GM12878 (cell line): ENCODE results near the gene TRAPPC12. TPM values are rescaled to one million over a fixed set of nuclear protein-coding genes. Genes with fewer than 3 reads are reported as not detected.

Source experiments
- ATAC-seq: fragments of 200-7000 bp; cut with Tn5 transposase; 3 replicates; pipeline ENCODE4 v1.9.1; 2020; ENCODE audit warnings: mild to moderate bottlenecking, moderate library complexity
- BruUV-seq: library from RNA; stranded (reverse); fragments of 400-500 nt; replicated peaks from 2 replicates; lab custom pipeline; 2021; lab: Mats Ljungman, UMichigan
- CTCF ChIA-PET: fragments of 300-600 bp; sonication (Branson Sonifier 250); formaldehyde crosslinking; extraction: SDS; loops from one replicate; lab custom pipeline; 2021; ENCODE audit warnings: inconsistent platforms; lab: Yijun Ruan, JAX
- POLR2A ChIA-PET: fragments of 350-600 bp; formaldehyde crosslinking; extraction: SDS; loops from one replicate; lab custom pipeline; 2021; ENCODE audit warnings: inconsistent platforms; lab: Charles Lee
- RAD21 ChIA-PET: fragments of 300-600 bp; sonication (Branson Sonifier 250); formaldehyde crosslinking; loops from one replicate; lab custom pipeline; 2023; ENCODE audit warnings: antibody characterized with exemption; ENCODE audit not compliant: unreplicated experiment; lab: Charles Lee
- SMC1A ChIA-PET: fragments of 300-600 bp; sonication (Branson Sonifier 250); formaldehyde crosslinking; loops from one replicate; lab custom pipeline; 2023; ENCODE audit not compliant: unreplicated experiment, uncharacterized antibody; lab: Charles Lee
- DNase-seq: peaks from one replicate; pipeline ENCODE4 v3.0.0-alpha.2; 2011; ENCODE audit warnings: low read depth, low spot score
- FAIRE-seq: peaks from 3 replicates; lab custom pipeline; 2011; peaks lifted over from hg19 to GRCh38; lab: Jason Lieb, UNC
- H2AFZ ChIP-seq: 2 replicates; pipeline ENCODE4 v1.6.0; 2011; ENCODE audit warnings: low read depth, low read length, control low read depth; ENCODE audit not compliant: control insufficient read depth
- H3K27ac ChIP-seq: 2 replicates; pipeline ENCODE4 v1.5.1; 2011; ENCODE audit warnings: control low read depth; ENCODE audit not compliant: control insufficient read depth, insufficient read depth
- H3K27me3 ChIP-seq, 2 experiments: replicated peaks in 1 of 2; 2 replicates each; pipeline versions ENCODE4 v1.6.0 to v1.6.1; 2011; ENCODE audit warnings: low read length in 1 of 2; ENCODE audit not compliant: control insufficient read depth in 2 of 2, insufficient read depth in 2 of 2
- H3K36me3 ChIP-seq, 2 experiments: 2 replicates each; pipeline ENCODE4 v1.5.1; 2011; ENCODE audit warnings: low read length in 1 of 2; ENCODE audit not compliant: control insufficient read depth in 2 of 2, insufficient read depth in 2 of 2
- H3K4me1 ChIP-seq: 2 replicates; pipeline ENCODE4 v1.6.1; 2011; ENCODE audit warnings: mild to moderate bottlenecking, low read length, moderate library complexity, mixed read lengths; ENCODE audit not compliant: control insufficient read depth, insufficient read depth
- H3K4me2 ChIP-seq: 2 replicates; pipeline ENCODE4 v1.6.0; 2011; ENCODE audit warnings: control low read depth; ENCODE audit not compliant: control insufficient read depth, insufficient read depth
- H3K4me3 ChIP-seq: fragments of 200-600 bp; sonication (generic); 2 replicates; pipeline ENCODE4 v1.5.1; 2016
- H3K79me2 ChIP-seq: 2 replicates; pipeline ENCODE4 v1.6.0; 2011; ENCODE audit warnings: low read length; ENCODE audit not compliant: control insufficient read depth, insufficient read depth
- H3K9ac ChIP-seq: 2 replicates; pipeline ENCODE4 v1.8.0; 2011; ENCODE audit warnings: low read length, control low read depth, mixed read lengths; ENCODE audit not compliant: control insufficient read depth, insufficient read depth
- H3K9me3 ChIP-seq: replicated peaks from 3 replicates; pipeline ENCODE4 v1.5.1; 2011; ENCODE audit warnings: mild to moderate bottlenecking, low read length; ENCODE audit not compliant: control insufficient read depth, insufficient read depth
- H4K20me1 ChIP-seq: 2 replicates; pipeline ENCODE4 v1.6.0; 2011; ENCODE audit not compliant: control insufficient read depth, insufficient read depth
- BHLHE40 ChIP-seq, 2 experiments: fragments of 450-650 bp in 1 of 2; IDR thresholded peaks; 2 replicates each; pipeline ENCODE4 v1.6.1; 2011 to 2017; ENCODE audit warnings: low read depth in 2 of 2, borderline replicate concordance in 1 of 2, improper control_type of control experiment in 1 of 2, low read length in 1 of 2, mild to moderate bottlenecking in 1 of 2
- CHD1 ChIP-seq: IDR thresholded peaks from 2 replicates; pipeline ENCODE4 v1.6.1; 2012; ENCODE audit warnings: low read depth, low read length, improper control_type of control experiment
- CHD2 ChIP-seq: IDR thresholded peaks from 2 replicates; pipeline ENCODE4 v1.6.1; 2011; ENCODE audit warnings: low read depth, low read length, improper control_type of control experiment, borderline replicate concordance
- CHD4 ChIP-seq: fragments of 200-600 bp; sonication (generic); IDR thresholded peaks from 2 replicates; pipeline ENCODE4 v1.6.1; 2016; ENCODE audit warnings: mild to moderate bottlenecking
- ESRRA ChIP-seq: IDR thresholded peaks from 2 replicates; pipeline ENCODE4 v1.6.1; 2012; ENCODE audit warnings: mild to moderate bottlenecking, low read length, improper control_type of control experiment
- LARP7 ChIP-seq: fragments of 450-650 bp; IDR thresholded peaks from 2 replicates; pipeline ENCODE4 v1.6.1; 2017; ENCODE audit warnings: mild to moderate bottlenecking
- NFYA ChIP-seq: IDR thresholded peaks from 2 replicates; pipeline ENCODE4 v1.6.1; 2011; ENCODE audit warnings: low read depth, mild to moderate bottlenecking, low read length, improper control_type of control experiment, borderline replicate concordance
- NR2C1 ChIP-seq: fragments of 450-650 bp; IDR thresholded peaks from 2 replicates; pipeline ENCODE4 v1.6.1; 2017; ENCODE audit warnings: antibody characterized with exemption, mild to moderate bottlenecking, moderate library complexity
- NR2F1 ChIP-seq: fragments of 450-650 bp; conservative IDR thresholded peaks from 2 replicates; pipeline ENCODE4 v1.6.1; 2017; ENCODE audit warnings: mild to moderate bottlenecking
- SRF ChIP-seq, 2 experiments: IDR thresholded peaks; 2 replicates each; pipeline ENCODE4 v1.6.1; 2011; ENCODE audit warnings: low read depth in 2 of 2, low read length in 2 of 2, mild to moderate bottlenecking in 1 of 2, moderate library complexity in 1 of 2
- YY1 ChIP-seq: IDR thresholded peaks from 2 replicates; pipeline ENCODE4 v1.6.1; 2011; ENCODE audit warnings: low read depth, mild to moderate bottlenecking, low read length
- WGBS: methylation state at CpG from one replicate; pipeline ENCODE4 v1.1.6; 2016; ENCODE audit warnings: low lambda C conversion rate; ENCODE audit not compliant: insufficient replicate concordance, insufficient coverage; ENCODE audit errors: missing lambda C conversion rate; 5-methylcytosine and 5-hydroxymethylcytosine counted together
- in situ Hi-C: fragments of 300-500 bp; cut with MboI; formaldehyde crosslinking; loops from 9 replicates; pipeline ENCODE4 v1.14.3; 2018; ENCODE audit warnings: mixed read lengths
- intact Hi-C: fragments of 100-400 bp; cut with micrococcal nuclease; formaldehyde crosslinking; loops from one replicate; pipeline ENCODE4 v1.14.2; 2022; ENCODE audit not compliant: unreplicated experiment
- polyA plus RNA-seq, 11 experiments: library from polyadenylated mRNA; depleted of rRNA in 4 of 11; unstranded in 6 of 11; stranded (reverse) in 5 of 11; fragments of >200 nt; fragmentation: Nextera tagmentation in 4 of 11; fragmentation: Illumina TruSeq in 1 of 11; extraction: Ambion mirVana in 4 of 11; extraction: Trizol in 1 of 11; gene quantifications; 1 replicate in 1 of 11; 2 replicates in 10 of 11; pipeline versions ENCODE4 v1.2.1 to v1.2.3, GENCODE V29; 2011 to 2016; ENCODE audit warnings: inconsistent platforms in 2 of 11, missing spikeins in 2 of 11, low read depth in 1 of 11
- total RNA-seq, 4 experiments: library from RNA; depleted of rRNA in 3 of 4; stranded (reverse); fragments of >200 nt in 3 of 4; fragmentation: Illumina TruSeq in 1 of 4; extraction: Trizol in 1 of 4; gene quantifications; 2 replicates each; pipeline versions ENCODE4 v1.2.1 to v1.2.3, GENCODE V29; 2013 to 2021
- TF ChIP-seq, protein P1 (sequence below): fragments of 150-350 bp; IDR thresholded peaks from 2 replicates; pipeline ENCODE4 v1.6.1; 2016; ENCODE audit warnings: low read depth, low read length
- TF ChIP-seq, protein P2 (sequence below): fragments of 450-650 bp; IDR thresholded peaks from 2 replicates; pipeline ENCODE4 v1.6.1; 2017; ENCODE audit warnings: mild to moderate bottlenecking

Gene TRAPPC12
- total and polyA plus RNA-seq, 10 of the 15 experiments (the other 5 are each of a cell fraction or from before 2014, with no cell fraction given): 8.6 to 77.1 (median 37.4) TPM

DNA sequence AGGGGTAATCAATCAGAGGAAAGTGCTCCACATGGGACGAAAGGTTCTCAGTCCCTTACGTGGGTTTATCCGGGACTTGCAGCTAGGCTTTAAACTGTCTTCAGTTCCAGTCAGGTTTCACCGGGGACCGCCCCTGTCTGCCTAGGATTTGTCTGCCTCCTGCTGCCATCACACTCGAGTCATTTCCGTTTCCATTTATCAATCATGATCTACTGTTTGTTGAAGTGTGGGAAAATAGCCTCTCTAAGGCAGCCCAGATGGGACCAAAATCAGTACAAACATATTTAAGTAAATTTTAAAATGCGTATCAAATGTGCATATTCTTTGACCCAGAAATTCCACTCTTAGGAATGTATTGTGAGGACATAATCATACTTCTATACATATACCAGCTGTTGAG lies 10.5 kb downstream of the TRAPPC12 start:
- Histone ChIP-seq H3K9ac (no peak overlapping the region), H3K36me3 (peaks cover 12 to 22% of the 10 kb centered on the region in 2 experiments; a peak in 3 of 4 replicates), H3K4me1 (no peaks in the 10 kb centered on the region), H3K79me2 (no peaks in the 10 kb centered on the region; the same call in none of the 2 replicates), H3K4me2 (no peak overlapping the region), H3K27ac (no peak overlapping the region), H3K9me3 (no peaks in the 10 kb centered on the region; the same call in 1 of the 3 replicates), H4K20me1 (no peaks in the 10 kb centered on the region), H2AFZ (no peak overlapping the region), H3K27me3 (no peaks in the 10 kb centered on the region), H3K4me3 (no peak overlapping the region)
- in situ Hi-C loops (no loop called here), intact Hi-C loops (no loop called here)
- TF ChIP-seq NR2F1: no peak
- FAIRE-seq (no peak), DNase-seq (no peak), ATAC-seq (no peak)
- no TSS peak for BruUV-seq
- ChIA-PET POLR2A (no interaction called here), CTCF (no interaction called here), RAD21 (no interaction called here), SMC1A (no interaction called here)
- 88% methylated on average over 8 of the region's 8 CpGs for WGBS

DNA sequence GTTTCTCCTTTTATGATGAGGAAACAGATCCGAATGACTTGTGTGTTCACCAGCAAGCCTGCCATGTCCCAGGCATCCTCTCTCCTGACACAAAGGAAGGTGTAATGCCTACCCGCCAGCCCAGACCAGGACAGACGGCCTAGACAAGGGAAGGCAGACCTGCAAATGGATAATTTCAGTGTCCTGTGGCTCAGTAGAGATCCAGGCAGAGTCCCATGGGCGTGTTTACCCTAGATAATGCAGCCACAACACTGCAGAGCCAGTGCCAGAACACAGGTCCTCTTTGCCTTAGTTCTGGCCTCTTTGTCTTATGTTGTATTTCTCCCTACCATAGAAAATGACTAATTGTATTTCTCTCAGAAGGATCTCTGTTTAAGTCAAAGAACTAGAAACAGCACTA lies 12.7 kb downstream of the TRAPPC12 start:
- Histone ChIP-seq H3K9me3 (peaks cover 11% of the 10 kb centered on the region; the same call in 2 of the 3 replicates), H2AFZ (no peak overlapping the region), H3K9ac (no peak overlapping the region), H3K4me3 (no peak overlapping the region), H3K4me1 (no peaks in the 10 kb centered on the region), H3K27me3 (no peaks in the 10 kb centered on the region), H3K79me2 (peaks cover under 1% of the 10 kb centered on the region), H4K20me1 (no peaks in the 10 kb centered on the region), H3K27ac (no peak overlapping the region), H3K4me2 (no peak overlapping the region), H3K36me3 (peaks cover 12 to 22% of the 10 kb centered on the region in 2 experiments; a peak in 3 of 4 replicates)
- POLR2A ChIA-PET: no interaction called here
- CTCF ChIA-PET: no interaction called here
- ATAC-seq (no peak), DNase-seq (no peak), FAIRE-seq (no peak)
- SMC1A ChIA-PET: interaction anchor here (0.8 kb wide), 1 partner anchor 10 kb away, joined by 5 read pairs; no protein-coding TSS in a partner anchor
- no TSS peak for BruUV-seq
- WGBS: 96% methylated on average over 4 of the region's 4 CpGs
- RAD21 ChIA-PET: no interaction called here
- in situ Hi-C loops: no loop called here
- intact Hi-C loops: no loop called here
- no peak for TF ChIP-seq ESRRA
- TF ChIP-seq, protein P1, sequence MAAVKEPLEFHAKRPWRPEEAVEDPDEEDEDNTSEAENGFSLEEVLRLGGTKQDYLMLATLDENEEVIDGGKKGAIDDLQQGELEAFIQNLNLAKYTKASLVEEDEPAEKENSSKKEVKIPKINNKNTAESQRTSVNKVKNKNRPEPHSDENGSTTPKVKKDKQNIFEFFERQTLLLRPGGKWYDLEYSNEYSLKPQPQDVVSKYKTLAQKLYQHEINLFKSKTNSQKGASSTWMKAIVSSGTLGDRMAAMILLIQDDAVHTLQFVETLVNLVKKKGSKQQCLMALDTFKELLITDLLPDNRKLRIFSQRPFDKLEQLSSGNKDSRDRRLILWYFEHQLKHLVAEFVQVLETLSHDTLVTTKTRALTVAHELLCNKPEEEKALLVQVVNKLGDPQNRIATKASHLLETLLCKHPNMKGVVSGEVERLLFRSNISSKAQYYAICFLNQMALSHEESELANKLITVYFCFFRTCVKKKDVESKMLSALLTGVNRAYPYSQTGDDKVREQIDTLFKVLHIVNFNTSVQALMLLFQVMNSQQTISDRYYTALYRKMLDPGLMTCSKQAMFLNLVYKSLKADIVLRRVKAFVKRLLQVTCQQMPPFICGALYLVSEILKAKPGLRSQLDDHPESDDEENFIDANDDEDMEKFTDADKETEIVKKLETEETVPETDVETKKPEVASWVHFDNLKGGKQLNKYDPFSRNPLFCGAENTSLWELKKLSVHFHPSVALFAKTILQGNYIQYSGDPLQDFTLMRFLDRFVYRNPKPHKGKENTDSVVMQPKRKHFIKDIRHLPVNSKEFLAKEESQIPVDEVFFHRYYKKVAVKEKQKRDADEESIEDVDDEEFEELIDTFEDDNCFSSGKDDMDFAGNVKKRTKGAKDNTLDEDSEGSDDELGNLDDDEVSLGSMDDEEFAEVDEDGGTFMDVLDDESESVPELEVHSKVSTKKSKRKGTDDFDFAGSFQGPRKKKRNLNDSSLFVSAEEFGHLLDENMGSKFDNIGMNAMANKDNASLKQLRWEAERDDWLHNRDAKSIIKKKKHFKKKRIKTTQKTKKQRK: no peak
- TF ChIP-seq CHD4: no peak
- no peak for TF ChIP-seq CHD1
- TF ChIP-seq SRF (IDR thresholded peaks at IDR 0.05; ENCODE audit: low read depth in 2 of 2, low read length in 2 of 2): no peak
- no peak for TF ChIP-seq LARP7
- TF ChIP-seq NFYA: no peak
- TF ChIP-seq CHD2: no peak
- TF ChIP-seq NR2C1: no peak
- TF ChIP-seq, protein P2, sequence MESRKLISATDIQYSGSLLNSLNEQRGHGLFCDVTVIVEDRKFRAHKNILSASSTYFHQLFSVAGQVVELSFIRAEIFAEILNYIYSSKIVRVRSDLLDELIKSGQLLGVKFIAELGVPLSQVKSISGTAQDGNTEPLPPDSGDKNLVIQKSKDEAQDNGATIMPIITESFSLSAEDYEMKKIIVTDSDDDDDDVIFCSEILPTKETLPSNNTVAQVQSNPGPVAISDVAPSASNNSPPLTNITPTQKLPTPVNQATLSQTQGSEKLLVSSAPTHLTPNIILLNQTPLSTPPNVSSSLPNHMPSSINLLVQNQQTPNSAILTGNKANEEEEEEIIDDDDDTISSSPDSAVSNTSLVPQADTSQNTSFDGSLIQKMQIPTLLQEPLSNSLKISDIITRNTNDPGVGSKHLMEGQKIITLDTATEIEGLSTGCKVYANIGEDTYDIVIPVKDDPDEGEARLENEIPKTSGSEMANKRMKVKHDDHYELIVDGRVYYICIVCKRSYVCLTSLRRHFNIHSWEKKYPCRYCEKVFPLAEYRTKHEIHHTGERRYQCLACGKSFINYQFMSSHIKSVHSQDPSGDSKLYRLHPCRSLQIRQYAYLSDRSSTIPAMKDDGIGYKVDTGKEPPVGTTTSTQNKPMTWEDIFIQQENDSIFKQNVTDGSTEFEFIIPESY: no peak
- no peak for TF ChIP-seq YY1
- TF ChIP-seq BHLHE40 (IDR thresholded peaks at IDR 0.05; ENCODE audit: borderline replicate concordance in 1 of 2, low read depth in 2 of 2, low read length in 1 of 2): no peak
